HCT116 (cell line): Measurements from ENCODE around the gene CRYAB.

Experiments
- CTCF ChIP-seq, 3 experiments: fragments of 200-600 bp in 1 of 3; sonication (generic) in 1 of 3; IDR thresholded peaks in 2 of 3; conservative IDR thresholded peaks in 1 of 3; 2 replicates each; pipeline ENCODE4 v1.5.1; 2012 to 2017; ENCODE audit warnings: low read depth in 2 of 3, low read length in 2 of 3, antibody characterized with exemption in 1 of 3, borderline replicate concordance in 1 of 3, control low read depth in 1 of 3, mild to moderate bottlenecking in 1 of 3, mixed read lengths in 1 of 3, mixed run types in 1 of 3, moderate library complexity in 1 of 3; ENCODE audit not compliant: insufficient read depth in 1 of 3
- REST ChIP-seq: IDR thresholded peaks from 2 replicates; pipeline ENCODE4 v1.6.1; 2012; ENCODE audit warnings: low read depth

GRCh38 chr11:111910676-111911562 lies 651 bp downstream of the CRYAB start:
- TF ChIP-seq REST (no peak), CTCF (IDR thresholded peaks at IDR 0.05 in 2 of 3, conservative IDR thresholded peaks at IDR 0.05 in 1 of 3; ENCODE audit: borderline replicate concordance in 1 of 3, insufficient read depth in 1 of 3, low read depth in 2 of 3, low read length in 2 of 3) (no peak)
